ENCODE measurements around the gene SF3A1.

The SF3A1 gene

GRCh38 chr22:30306627-30307011 is 50.1 kb downstream of the SF3A1 start:
- H3K27ac ChIP-seq = peak overlapping the region; percentile 88
- no peak for TF ChIP-seq CTCF (conservative IDR thresholded peaks at IDR 0.05; ENCODE audit: low read depth, low read length)
- peaks cover 20% of the 10 kb centered on the region; the same call in 1 of the 2 replicates for H3K79me2 ChIP-seq (ENCODE audit: insufficient read depth, low read depth)
- H3K27me3 ChIP-seq (ENCODE audit: insufficient read depth, low read depth) = no peaks in the 10 kb centered on the region
- no peak overlapping the region for H3K4me3 ChIP-seq (IDR thresholded peaks at IDR 0.05; ENCODE audit: insufficient read depth, low read depth, low read length)
- H3K9ac ChIP-seq = peak overlapping the region; percentile 28; the same call in 1 of the 2 replicates
- peak overlapping the region; percentile 95 for H3K4me2 ChIP-seq
- H3K4me1 ChIP-seq (ENCODE audit: low read depth, poor library complexity, severe bottlenecking) = peaks cover 82% of the 10 kb centered on the region
- H3K36me3 ChIP-seq (ENCODE audit: insufficient read depth) = no peaks in the 10 kb centered on the region
- H2AFZ ChIP-seq (ENCODE audit: low read depth) = no peak overlapping the region
- H4K20me1 ChIP-seq (ENCODE audit: insufficient read depth) = no peaks in the 10 kb centered on the region

- Histone ChIP-seq H3K4me3 (IDR thresholded peaks at IDR 0.05; ENCODE audit: insufficient read depth, low read depth, low read length) (no peak overlapping the region), H2AFZ (ENCODE audit: low read depth) (no peak overlapping the region), H3K36me3 (ENCODE audit: insufficient read depth) (no peaks in the 10 kb centered on the region), H3K9ac (peak overlapping the region; percentile 28; the same call in 1 of the 2 replicates), H3K4me1 (ENCODE audit: low read depth, poor library complexity, severe bottlenecking) (peaks cover 77% of the 10 kb centered on the region), H4K20me1 (ENCODE audit: insufficient read depth) (no peaks in the 10 kb centered on the region), H3K79me2 (ENCODE audit: insufficient read depth, low read depth) (peaks cover 14% of the 10 kb centered on the region; the same call in 1 of the 2 replicates), H3K27ac (peak overlapping the region; percentile 88), H3K4me2 (peak overlapping the region; percentile 95), H3K27me3 (ENCODE audit: insufficient read depth, low read depth) (no peaks in the 10 kb centered on the region)
- TF ChIP-seq CTCF (conservative IDR thresholded peaks at IDR 0.05; ENCODE audit: low read depth, low read length) = no peak
Observed at GRCh38 chr22:30305906-30306626, 50.6 kb downstream of the SF3A1 start.

- Histone ChIP-seq H2AFZ (ENCODE audit: low read depth) (no peak overlapping the region), H4K20me1 (ENCODE audit: insufficient read depth) (no peaks in the 10 kb centered on the region), H3K4me1 (ENCODE audit: low read depth, poor library complexity, severe bottlenecking) (peaks cover 71% of the 10 kb centered on the region), H3K27ac (no peak overlapping the region; the same call in 1 of the 2 replicates), H3K4me3 (IDR thresholded peaks at IDR 0.05; ENCODE audit: insufficient read depth, low read depth, low read length) (no peak overlapping the region), H3K27me3 (ENCODE audit: insufficient read depth, low read depth) (no peaks in the 10 kb centered on the region), H3K9ac (no peak overlapping the region; the same call in 1 of the 2 replicates), H3K79me2 (ENCODE audit: insufficient read depth, low read depth) (peaks cover 14% of the 10 kb centered on the region; the same call in 1 of the 2 replicates), H3K36me3 (ENCODE audit: insufficient read depth) (no peaks in the 10 kb centered on the region), H3K4me2 (peak overlapping the region; percentile 95)
- TF ChIP-seq CTCF (conservative IDR thresholded peaks at IDR 0.05; ENCODE audit: low read depth, low read length) = no peak
Observed at GRCh38 chr22:30305519-30305905, 51.2 kb downstream of the SF3A1 start.

- Histone ChIP-seq H3K4me1 (ENCODE audit: low read depth, poor library complexity, severe bottlenecking) (peaks cover 63% of the 10 kb centered on the region), H2AFZ (ENCODE audit: low read depth) (no peak overlapping the region), H4K20me1 (ENCODE audit: insufficient read depth) (no peaks in the 10 kb centered on the region), H3K36me3 (ENCODE audit: insufficient read depth) (no peaks in the 10 kb centered on the region), H3K79me2 (ENCODE audit: insufficient read depth, low read depth) (peaks cover 14% of the 10 kb centered on the region; the same call in 1 of the 2 replicates), H3K9ac (no peak overlapping the region), H3K4me3 (IDR thresholded peaks at IDR 0.05; ENCODE audit: insufficient read depth, low read depth, low read length) (no peak overlapping the region), H3K27ac (no peak overlapping the region; the same call in 1 of the 2 replicates), H3K27me3 (ENCODE audit: insufficient read depth, low read depth) (no peaks in the 10 kb centered on the region), H3K4me2 (no peak overlapping the region; the same call in 1 of the 2 replicates)
- TF ChIP-seq CTCF (conservative IDR thresholded peaks at IDR 0.05; ENCODE audit: low read depth, low read length) = no peak
Observed at GRCh38 chr22:30304495-30305244, 52.0 kb downstream of the SF3A1 start.

Measured in KMS-11 (cell line).